ENCODE measurements around the gene APBB3. TPM values are rescaled to one million over a fixed set of nuclear protein-coding genes. Genes with fewer than 3 reads are reported as not detected.
A peak's percentile ranks its signal among the peaks of the same experiment; 100 is the strongest.
"Not testable (repeated sequence)": the region's sequence is repeated elsewhere in the genome, so short reads cannot be mapped to it uniquely, and the experiment has no call there.

APBB3 gene
- total RNA-seq, 1 donor: 16.1 TPM

DNA sequence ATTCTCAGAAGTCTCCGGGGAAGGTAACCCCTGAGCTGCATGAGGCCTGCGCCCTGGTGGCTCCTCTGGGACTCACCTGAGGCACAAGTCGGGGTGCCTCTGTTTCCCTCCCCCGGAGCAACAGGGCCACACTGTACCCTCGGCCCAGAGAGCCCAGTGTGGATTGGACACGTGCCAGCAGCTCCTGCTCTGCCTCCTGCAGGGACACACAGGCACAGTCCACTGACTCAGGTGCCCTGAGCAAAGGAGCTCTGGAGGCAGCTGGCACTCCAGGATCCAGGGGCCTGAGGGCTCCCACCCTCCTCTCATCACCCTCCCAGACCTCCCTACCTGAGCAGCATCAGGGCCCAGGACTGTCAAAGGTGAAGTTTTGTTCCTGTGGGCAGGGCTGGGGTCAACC is 29.8 kb upstream of the APBB3 start:
- no peak overlapping the region for H3K4me3 ChIP-seq (ENCODE audit: low read depth, low read length)
- TF ChIP-seq, protein P1, sequence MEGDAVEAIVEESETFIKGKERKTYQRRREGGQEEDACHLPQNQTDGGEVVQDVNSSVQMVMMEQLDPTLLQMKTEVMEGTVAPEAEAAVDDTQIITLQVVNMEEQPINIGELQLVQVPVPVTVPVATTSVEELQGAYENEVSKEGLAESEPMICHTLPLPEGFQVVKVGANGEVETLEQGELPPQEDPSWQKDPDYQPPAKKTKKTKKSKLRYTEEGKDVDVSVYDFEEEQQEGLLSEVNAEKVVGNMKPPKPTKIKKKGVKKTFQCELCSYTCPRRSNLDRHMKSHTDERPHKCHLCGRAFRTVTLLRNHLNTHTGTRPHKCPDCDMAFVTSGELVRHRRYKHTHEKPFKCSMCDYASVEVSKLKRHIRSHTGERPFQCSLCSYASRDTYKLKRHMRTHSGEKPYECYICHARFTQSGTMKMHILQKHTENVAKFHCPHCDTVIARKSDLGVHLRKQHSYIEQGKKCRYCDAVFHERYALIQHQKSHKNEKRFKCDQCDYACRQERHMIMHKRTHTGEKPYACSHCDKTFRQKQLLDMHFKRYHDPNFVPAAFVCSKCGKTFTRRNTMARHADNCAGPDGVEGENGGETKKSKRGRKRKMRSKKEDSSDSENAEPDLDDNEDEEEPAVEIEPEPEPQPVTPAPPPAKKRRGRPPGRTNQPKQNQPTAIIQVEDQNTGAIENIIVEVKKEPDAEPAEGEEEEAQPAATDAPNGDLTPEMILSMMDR (IDR thresholded peaks at IDR 0.05; ENCODE audit: insufficient read depth, low read length): no peak
- no peak for DNase-seq (ENCODE audit: low read depth)

DNA sequence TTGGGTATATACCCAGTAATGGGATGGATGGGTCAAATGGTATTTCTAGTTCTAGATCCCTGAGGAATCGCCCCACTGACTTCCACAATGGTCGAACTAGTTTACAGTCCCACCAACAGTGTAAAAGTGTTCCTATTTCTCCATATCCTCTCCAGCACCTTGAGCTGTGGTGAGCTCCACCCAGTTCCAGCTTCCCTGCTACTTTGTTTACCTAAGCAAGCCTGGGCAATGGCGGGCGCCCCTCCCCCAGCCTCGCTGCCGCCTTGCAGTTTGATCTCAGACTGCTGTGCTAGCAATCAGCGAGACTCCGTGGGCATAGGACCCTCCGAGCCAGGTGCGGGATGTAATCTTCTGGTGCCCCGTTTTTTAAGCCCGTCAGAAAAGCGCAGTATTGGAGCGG is 28.7 kb upstream of the APBB3 start:
- not testable (repeated sequence) for DNase-seq (ENCODE audit: low read depth); H3K4me3 ChIP-seq (ENCODE audit: low read depth, low read length)

DNA sequence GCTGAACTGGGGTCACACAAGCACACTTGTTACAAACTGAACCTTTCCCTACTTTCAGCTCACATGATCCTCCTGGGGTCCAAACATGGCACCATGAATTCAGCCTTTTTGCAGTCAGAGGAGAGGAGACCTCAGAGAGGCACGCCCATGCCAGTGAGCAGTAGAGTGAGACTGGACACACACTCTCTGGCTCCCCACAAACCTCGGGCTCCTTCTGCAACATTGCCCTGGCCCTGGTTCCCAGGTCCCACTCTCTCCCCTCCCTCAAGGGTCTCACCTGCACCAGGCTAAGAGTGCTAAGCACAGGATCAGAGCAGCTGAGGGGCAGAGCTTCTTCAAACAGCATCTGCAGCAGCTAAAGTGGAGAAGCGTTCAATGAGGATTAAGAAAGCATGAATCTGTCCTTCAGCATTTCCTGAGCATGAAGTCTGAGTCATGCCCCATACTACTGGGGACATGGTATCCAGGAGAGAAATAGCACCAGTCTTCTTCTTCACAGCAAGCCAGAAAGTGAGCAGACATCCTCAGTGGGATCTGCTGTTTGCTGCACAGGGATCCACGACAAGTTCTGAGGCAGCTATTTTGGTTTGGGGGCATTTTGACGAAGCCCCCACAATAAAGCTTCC is 27.5 kb upstream of the APBB3 start:
- no peak overlapping the region for H3K4me3 ChIP-seq (ENCODE audit: low read depth, low read length)
- peak; percentile 45 for DNase-seq (ENCODE audit: low read depth)
- TF ChIP-seq, protein P1 (IDR thresholded peaks at IDR 0.05; ENCODE audit: insufficient read depth, low read length): no peak

DNA sequence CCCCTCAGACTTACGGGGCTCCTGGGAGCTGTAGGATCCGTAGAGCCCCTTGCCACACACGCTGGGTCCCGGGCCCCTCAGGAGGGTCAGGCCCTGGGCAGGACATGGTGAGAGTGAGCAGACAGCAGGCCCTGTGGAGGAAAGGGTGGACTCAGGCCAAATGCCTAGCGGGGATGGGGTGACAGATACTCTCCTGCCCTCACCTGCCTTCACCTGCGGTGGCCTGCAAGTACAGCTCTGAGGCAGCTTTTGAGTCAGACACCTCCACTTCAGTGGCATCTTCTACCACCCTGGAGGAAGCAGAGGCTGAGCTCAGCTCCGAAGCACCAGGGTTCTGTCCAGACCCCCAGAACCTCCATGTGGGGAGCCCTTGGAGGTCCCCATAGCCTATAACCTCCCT is 26.5 kb upstream of the APBB3 start:
- no peak for DNase-seq (ENCODE audit: low read depth)
- no peak overlapping the region for H3K4me3 ChIP-seq (ENCODE audit: low read depth, low read length)
- TF ChIP-seq, protein P1 (IDR thresholded peaks at IDR 0.05; ENCODE audit: insufficient read depth, low read length): no peak

DNA sequence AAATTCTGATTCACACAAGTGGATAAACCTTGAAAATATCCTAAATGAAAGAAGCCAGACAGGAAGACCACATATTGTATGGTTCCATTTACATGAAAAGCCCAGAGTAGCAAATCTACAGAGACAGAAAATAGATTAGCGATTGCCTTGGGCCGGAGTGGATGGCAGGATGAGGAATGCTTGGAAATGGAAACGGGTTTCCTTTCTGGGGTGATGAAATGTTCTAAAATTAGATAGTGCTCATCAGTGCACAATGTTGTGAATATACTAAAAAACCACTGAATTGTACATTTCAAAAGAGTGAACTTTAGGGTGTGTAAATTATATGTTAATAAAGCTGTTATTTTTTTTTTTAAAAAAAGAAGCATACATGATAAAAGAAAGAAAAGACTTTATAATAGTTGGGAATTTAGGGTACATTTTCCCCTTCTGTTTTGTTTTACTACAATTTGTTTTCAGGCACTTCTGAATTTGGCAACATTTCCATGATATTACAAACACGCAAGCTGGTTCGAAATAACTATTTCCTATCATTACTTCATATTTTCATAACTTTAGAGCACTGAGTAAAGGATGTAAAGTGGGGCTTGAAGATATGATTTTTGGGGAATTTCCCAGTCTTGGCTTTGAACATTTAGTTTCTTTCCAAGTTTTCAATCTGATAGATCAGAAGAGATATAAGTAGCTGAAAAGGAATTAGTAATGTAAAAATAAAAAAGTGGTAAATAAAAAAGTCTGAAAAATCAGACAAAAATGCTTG is 24.1 kb upstream of the APBB3 start:
- peak; percentile 82 for DNase-seq (ENCODE audit: low read depth)
- no peak overlapping the region for H3K4me3 ChIP-seq (ENCODE audit: low read depth, low read length)
- TF ChIP-seq, protein P1 (IDR thresholded peaks at IDR 0.05; ENCODE audit: insufficient read depth, low read length): no peak

DNA sequence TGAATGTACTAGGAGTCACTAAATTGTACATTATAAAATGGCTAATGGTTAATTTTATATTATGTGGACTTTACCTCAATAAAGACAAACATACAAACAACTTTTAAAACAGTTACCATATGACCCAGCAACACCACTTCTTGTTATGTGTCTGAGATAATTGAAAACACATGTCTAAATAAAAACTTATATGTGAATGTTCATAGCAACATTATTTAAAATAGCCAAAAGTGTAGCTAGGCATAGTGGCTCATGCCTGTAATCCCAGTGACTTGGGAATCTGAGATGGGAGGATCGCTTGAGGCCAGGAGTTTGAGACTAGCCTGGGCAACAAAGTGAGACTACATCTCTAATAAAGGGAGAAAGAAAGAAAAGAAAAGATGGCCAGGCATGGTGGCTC is 23.1 kb upstream of the APBB3 start:
- DNase-seq (ENCODE audit: low read depth): no peak
- no peak overlapping the region for H3K4me3 ChIP-seq (ENCODE audit: low read depth, low read length)
- TF ChIP-seq, protein P1 (IDR thresholded peaks at IDR 0.05; ENCODE audit: insufficient read depth, low read length): no peak

DNA sequence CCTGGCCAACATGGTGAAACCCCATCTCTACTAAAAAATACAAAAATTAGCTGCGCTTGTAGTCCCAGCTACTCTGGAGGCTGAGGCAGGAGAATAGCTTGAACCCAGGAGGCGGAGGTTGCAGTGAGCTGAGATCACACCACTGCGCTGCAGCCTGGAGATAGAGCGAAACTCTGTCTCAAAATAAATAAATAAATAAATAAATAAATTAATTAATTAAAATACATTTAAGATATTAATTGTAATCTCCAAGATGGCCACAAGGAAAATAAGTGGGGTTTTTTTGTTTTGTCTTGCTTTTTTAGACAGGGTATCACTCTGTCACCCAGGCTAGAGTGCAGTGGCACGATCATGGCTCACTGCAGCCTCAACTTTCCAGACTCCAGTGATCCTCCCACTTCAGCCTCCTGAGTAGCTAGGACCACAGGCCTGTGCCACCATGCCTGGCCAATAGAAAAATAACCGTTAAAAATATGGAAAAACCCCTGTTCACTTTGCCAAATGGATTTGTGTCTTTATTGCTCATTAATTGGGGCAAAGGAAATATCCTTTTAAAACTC is 14.9 kb upstream of the APBB3 start:
- DNase-seq (ENCODE audit: low read depth); H3K4me3 ChIP-seq (ENCODE audit: low read depth, low read length): not testable (repeated sequence)
- TF ChIP-seq, protein P1 (IDR thresholded peaks at IDR 0.05; ENCODE audit: insufficient read depth, low read length): peak; percentile 7
